ENCODE results near the gene ARIH2.
"Not testable (repeated sequence)": the region's sequence is repeated elsewhere in the genome, so short reads cannot be mapped to it uniquely, and the experiment has no call there.

ARIH2 gene

DNA sequence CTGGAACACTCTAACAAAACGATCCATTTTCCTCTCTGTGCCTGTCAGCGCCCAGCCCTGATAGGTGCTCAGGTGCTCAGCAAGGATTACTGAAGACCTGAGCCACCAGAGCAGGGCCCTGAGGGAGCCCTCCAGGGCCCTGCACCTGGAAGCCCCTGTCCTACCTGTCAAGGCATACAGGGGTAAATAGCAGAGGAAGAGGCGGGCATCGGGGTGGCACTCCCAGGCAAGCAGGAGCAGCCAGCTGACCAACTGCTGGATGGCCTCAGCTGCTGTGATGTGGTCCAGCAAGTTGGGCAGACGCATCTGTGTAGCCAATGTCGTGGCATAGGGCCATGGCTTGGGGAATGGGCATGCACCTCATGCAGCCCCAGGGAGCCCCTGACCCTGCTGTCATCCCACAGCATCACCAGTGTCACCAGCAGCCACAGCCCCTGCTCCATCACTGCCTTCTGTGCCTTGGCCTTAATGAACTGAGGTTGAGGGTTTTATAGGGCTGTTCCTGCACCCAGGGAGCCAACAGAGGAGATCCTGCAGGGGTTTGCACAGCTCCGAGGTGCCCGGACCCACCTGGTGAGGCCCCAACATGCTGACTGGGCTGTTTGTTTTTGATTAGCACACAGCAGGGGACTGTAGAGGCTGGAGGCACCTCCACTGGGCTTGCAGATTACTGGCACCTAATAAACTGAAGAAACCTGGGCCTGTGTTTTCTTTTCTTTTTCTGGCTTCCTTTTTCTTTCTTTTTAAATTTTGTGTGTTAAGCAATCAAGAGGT lies 80.6 kb downstream of the ARIH2 start:
- in situ Hi-C loops (cut with MboI; ENCODE audit: low sequenced_read_pairs), result no loop called here

DNA sequence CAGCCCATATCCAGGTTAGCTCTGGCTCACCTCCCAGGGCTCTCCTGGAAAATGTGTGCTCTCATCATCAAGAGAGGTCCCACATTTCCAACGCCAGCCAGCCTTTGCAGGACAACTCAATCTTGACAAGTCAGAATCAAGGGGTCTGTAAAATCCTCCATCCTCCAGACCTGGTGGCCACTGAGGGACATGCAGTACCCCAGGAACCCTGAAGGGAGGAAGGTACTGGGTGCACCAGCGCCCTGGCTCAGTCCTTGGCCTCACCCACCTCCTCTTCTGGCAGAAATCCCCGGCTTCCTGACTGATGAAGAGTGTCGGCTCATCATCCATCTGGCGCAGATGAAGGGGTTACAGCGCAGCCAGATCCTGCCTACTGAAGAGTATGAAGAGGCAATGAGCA lies 82.5 kb downstream of the ARIH2 start:
- in situ Hi-C loops (cut with MboI; ENCODE audit: low sequenced_read_pairs), result no loop called here

DNA sequence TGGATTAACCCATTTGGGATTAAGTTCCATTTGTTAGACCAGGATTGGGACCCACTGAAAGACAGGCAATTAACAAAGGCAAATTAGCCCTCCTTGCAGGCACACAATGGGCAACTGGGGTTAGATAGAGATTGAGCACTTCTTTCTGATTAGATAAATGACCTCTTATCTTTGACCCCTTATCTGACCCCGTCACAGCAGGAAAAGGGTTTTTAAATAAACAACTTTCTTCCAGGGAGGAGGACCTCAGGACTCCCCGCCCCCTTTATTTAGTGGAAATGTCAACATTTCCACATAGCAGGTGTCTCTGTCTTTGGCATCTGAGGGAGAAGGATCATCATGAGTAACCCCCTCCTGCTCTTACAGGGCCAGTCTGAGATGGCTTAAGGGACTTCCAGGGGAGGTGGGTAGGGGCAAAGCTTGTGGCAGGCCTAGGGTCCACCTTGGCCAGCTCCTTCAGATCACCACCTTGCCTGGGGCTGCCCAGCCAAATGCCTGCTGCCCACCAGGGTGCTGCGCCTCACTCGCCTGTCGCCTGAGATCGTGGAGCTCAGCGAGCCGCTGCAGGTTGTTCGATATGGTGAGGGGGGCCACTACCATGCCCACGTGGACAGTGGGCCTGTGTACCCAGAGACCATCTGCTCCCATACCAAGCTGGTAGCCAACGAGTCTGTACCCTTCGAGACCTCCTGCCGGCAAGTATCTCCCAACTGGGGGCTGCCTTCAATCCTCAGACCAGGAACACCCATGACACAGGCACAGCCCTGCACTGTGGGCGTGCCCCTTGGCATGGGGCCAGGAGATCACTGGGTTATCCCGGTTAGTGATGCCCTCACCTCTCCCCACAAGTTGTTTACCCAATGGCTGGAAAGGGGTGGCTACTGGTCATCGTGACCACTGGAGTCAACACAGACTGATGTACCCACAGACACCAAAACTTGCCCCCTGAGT lies 86.0 kb downstream of the ARIH2 start:
- in situ Hi-C loops (cut with MboI; ENCODE audit: low sequenced_read_pairs), result no loop called here

DNA sequence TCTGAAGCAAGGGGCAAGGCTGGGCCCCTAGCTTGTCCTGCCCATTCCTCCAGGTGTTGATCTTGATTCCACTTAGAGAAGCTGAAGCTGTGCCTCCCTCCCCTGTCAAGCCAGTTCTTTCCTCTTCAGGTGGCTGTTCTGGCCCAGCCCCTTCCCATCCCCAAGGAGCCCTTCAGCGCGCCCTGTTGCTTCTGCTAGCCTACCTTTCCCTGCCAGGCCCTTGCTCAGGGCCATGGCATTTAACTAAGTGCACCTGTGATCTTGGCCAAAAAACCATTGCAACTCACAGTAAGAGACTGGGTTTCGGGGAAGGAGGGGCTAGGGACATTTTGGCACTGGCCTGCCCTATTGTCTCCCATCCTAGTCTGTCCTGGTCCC lies 86.7 kb downstream of the ARIH2 start:
- in situ Hi-C loops (cut with MboI; ENCODE audit: low sequenced_read_pairs), result no loop called here

DNA sequence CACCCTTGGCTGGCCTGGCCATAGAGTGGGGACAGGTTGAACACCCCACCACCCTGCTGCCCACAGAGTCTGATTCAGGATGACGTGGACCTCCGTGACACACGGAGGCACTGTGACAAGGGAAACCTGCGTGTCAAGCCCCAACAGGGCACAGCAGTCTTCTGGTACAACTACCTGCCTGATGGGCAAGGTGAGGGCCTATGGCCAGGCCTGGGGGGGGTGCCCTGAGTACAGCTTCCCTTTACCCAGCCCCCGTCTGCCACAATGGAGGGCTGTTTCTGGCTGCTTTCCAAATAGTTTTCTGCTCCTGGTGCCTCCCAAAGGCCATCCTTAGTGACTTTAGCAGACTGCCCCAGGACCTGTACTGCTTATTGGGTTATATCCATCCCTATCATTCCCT lies 87.4 kb downstream of the ARIH2 start:
- in situ Hi-C loops (cut with MboI; ENCODE audit: low sequenced_read_pairs), result no loop called here

DNA sequence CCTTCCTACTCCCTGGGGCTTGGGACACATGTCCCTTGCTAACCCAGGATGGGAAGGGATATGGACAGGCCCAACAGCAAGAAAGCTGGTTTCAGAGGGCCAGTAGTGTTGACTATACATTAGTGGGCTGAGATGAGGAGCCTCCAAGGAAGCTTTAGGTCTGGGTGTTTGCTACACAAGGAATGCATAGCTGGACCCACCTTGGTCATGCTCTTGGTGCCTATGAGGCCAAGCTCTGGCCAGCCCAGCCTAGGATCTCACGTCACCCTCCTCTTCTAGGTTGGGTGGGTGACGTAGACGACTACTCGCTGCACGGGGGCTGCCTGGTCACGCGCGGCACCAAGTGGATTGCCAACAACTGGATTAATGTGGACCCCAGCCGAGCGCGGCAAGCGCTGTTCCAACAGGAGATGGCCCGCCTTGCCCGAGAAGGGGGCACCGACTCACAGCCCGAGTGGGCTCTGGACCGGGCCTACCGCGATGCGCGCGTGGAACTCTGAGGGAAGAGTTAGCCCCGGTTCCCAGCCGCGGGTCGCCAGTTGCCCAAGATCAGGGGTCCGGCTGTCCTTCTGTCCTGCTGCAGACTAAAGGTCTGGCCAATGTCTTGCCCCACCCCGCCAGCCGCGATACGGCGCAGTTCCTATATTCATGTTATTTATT lies 87.9 kb downstream of the ARIH2 start:
- in situ Hi-C loops (cut with MboI; ENCODE audit: low sequenced_read_pairs), result no loop called here

DNA sequence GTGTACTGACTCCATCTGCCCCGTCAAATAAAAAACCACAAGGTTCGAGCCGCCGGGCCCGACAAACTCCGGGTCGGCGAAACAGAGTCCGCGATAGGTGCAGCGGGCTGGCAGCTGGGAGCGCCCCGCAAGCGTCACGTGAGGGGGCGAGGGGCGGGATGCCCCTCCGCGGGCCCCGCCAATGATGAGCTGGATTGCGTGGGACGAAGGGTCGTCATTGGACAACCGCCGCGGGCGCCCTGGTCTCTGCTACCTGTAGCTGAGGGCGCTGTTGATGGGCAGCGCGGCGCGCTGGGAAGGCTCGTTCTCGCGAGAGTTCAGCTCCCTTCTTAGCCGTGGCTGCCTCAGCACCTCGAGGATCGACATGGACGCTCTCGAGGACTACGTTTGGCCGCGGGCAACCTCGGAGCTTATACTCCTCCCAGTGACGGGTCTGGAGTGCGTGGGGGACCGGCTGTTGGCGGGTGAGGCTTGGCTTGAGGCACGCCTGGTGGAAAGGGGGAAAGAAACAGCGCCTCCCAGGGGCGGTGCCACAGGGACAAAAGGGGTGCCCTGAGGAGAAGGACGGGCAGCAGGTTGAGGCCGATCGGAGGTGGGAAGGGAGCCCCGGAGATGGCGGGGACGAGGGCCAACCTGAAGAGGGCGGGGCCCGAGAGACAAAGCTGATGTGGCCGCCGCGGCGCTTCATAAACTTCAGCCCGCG lies 88.6 kb downstream of the ARIH2 start, which contains the start of gene WDR6:
Gene WDR6 (plus strand): TSS at position 324 of the 703 bp plus-strand sequence. CDS start 41 bp downstream, at position 365.
- in situ Hi-C loops (cut with MboI; ENCODE audit: low sequenced_read_pairs), result no loop called here

DNA sequence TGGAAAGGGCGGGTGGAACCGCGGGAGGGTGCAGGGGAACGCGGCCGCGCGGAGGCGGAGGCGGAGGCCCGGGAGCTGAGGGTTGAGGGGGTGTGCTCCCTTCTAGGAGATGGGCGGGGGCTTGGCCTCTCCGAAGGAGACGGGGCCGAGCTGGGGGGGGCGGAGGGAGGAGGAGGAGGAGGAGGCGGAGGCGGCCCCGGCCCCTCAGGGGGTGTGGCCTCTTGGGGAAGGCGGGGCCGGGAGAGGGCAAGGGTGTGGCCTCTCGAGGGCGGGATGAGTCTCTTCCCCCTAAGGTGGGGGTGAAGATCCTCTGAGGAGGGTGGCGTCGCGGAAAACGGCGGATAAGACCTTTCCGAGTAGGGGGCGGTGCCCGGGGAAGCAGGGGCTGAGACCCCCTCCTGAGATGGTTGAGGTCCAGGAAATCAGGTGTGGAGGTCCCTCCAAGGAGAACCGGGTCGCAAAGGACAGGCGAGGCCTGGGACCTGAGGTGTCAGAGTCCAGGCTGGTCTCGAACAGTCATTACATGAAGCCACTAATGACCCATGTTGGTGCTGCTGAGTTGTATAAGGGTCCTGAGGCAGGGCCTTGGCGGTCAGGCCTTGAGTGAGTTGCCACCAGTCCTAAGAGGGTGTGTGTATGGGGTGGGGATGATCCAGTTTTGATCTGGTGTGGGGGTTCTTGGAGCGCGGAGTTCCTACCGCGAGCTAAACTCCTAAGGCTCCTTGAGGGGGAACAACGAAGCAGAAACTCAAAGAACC lies 89.3 kb downstream of the ARIH2 start:
- in situ Hi-C loops (cut with MboI; ENCODE audit: low sequenced_read_pairs), result no loop called here

DNA sequence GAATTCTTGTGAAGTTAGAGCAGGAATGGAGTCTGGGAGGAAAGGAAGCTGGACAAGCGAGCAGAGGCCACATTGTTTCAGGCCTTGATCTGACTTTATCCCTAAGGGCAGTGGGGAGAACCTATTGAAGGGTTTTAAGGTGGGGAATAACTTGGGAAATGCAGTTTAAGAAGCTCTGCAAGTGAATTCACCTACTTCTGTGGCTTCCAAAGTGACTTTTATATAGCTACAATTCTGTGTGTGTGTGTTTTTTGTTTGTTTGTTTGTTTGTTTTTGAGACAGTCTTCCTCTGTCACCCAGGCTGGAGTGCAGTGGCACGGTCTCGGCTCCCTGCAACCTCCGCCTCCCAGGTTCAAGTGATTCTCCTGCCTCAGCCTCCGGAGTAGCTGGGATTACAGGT lies 90.0 kb downstream of the ARIH2 start:
- in situ Hi-C loops (cut with MboI; ENCODE audit: low sequenced_read_pairs), result not testable (repeated sequence)

DNA sequence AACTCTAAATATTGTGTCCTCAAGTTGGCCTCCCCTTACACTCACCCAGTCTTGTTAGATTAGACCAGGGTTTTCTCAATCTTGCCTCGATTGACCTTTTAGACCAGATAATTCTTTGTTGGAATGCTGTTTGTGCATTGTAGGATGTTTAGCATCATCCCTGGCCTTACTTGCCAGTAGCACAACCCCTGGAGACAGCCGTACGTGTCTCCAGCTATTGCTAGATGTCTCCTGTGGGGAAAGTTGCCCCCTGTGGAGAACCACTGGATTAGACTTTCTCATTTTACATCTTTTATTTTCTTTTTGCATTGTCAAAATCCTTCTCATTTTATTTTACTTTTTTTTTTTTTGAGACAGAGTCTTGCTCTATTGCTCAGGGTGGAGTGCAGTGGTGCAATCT lies 90.8 kb downstream of the ARIH2 start:
- in situ Hi-C loops (cut with MboI; ENCODE audit: low sequenced_read_pairs), result no loop called here

DNA sequence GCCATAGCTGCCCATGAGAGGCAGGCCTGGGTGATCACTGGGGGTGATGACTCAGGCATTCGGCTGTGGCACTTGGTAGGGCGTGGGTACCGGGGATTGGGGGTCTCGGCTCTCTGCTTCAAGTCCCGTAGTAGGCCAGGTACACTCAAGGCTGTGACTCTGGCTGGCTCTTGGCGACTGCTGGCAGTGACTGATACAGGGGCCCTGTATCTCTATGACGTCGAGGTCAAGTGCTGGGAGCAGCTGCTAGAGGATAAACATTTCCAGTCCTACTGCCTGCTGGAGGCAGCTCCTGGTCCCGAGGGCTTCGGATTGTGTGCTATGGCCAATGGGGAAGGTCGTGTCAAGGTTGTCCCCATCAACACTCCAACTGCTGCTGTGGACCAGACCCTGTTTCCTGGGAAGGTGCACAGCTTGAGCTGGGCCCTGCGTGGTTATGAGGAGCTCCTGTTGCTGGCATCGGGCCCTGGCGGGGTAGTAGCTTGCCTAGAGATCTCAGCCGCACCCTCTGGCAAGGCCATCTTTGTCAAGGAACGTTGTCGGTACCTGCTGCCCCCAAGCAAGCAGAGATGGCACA lies 93.9 kb downstream of the ARIH2 start:
- in situ Hi-C loops (cut with MboI; ENCODE audit: low sequenced_read_pairs), result no loop called here

DNA sequence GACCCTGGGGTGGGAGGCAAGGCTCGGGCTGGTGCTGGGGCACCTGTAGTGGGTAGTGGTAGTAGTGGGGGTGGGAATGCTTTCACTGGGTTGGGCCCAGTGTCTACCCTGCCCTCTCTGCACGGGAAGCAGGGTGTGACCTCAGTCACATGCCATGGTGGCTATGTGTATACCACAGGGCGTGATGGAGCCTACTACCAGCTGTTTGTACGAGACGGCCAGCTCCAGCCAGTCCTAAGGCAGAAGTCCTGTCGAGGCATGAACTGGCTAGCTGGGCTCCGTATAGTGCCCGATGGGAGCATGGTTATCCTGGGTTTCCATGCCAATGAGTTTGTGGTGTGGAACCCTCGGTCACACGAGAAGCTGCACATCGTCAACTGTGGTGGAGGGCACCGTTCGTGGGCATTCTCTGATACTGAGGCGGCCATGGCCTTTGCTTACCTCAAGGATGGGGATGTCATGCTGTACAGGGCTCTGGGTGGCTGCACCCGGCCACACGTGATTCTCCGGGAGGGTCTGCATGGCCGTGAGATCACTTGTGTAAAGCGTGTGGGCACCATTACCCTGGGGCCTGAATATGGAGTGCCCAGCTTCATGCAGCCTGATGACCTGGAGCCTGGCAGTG lies 94.6 kb downstream of the ARIH2 start:
- in situ Hi-C loops (cut with MboI; ENCODE audit: low sequenced_read_pairs), result no loop called here

DNA sequence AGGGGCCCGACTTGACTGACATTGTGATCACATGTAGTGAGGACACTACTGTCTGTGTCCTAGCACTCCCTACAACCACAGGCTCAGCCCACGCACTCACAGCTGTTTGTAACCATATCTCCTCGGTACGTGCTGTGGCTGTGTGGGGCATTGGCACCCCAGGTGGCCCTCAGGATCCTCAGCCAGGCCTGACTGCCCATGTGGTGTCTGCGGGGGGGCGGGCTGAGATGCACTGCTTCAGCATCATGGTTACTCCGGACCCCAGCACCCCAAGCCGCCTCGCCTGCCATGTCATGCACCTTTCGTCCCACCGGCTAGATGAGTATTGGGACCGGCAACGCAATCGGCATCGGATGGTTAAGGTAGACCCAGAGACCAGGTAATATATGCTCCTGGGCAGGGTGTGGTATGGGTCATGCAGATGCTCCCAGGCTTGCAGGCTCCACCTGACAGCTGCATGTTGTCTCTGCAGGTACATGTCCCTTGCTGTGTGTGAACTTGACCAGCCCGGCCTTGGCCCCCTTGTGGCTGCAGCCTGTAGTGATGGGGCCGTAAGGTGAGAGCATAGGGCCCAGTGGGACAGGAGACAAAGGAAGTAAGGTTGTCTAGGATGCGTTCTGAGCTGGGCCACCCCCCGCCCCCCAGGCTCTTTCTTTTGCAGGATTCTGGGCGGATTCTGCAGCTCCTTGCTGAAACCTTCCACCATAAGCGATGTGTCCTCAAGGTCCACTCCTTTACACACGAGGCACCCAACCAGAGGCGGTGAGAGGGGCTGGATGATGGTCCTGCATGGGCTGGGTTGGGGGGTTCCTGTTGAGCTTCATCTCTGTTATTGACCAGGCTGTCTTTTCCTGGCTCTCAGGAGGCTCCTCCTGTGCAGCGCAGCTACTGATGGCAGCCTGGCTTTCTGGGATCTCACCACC lies 95.4 kb downstream of the ARIH2 start:
- in situ Hi-C loops (cut with MboI; ENCODE audit: low sequenced_read_pairs), result no loop called here

DNA sequence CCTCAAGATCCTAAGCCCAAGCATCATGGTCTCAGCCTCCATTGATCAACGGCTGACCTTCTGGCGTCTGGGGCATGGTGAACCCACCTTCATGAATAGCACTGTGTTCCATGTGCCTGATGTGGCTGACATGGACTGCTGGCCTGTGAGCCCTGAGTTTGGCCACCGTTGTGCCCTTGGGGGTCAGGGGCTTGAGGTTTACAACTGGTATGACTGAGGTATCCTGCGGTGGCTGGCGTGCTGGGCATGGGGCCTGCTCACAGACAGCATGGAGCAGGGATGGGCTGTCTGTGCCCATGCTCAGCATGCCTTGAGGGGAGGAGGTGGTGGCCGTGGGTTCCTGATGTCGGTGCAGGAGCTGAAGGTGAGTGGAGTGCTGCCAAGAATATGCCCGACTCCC lies 96.4 kb downstream of the ARIH2 start:
- in situ Hi-C loops (cut with MboI; ENCODE audit: low sequenced_read_pairs), result no loop called here

DNA sequence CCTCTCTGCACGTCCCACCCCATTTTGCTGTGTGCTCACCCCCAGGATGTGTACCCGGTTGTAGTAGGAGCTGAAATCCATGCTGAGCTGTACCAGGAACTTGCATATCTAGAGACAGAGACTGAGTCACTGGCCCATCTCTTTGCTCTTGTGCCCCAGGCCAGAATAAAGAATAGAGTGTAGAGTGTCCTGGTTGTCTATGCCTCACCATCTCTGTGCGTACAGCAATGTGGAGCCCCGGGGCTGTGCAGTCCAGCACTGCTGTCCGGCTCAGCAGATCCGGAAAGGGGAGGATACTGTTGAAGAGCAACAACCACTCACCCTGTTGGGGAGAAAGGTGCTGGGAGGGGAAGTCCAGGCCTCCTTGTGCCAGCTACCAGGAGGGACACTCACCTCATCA lies 97.1 kb downstream of the ARIH2 start:
- in situ Hi-C loops (cut with MboI; ENCODE audit: low sequenced_read_pairs), result no loop called here

DNA sequence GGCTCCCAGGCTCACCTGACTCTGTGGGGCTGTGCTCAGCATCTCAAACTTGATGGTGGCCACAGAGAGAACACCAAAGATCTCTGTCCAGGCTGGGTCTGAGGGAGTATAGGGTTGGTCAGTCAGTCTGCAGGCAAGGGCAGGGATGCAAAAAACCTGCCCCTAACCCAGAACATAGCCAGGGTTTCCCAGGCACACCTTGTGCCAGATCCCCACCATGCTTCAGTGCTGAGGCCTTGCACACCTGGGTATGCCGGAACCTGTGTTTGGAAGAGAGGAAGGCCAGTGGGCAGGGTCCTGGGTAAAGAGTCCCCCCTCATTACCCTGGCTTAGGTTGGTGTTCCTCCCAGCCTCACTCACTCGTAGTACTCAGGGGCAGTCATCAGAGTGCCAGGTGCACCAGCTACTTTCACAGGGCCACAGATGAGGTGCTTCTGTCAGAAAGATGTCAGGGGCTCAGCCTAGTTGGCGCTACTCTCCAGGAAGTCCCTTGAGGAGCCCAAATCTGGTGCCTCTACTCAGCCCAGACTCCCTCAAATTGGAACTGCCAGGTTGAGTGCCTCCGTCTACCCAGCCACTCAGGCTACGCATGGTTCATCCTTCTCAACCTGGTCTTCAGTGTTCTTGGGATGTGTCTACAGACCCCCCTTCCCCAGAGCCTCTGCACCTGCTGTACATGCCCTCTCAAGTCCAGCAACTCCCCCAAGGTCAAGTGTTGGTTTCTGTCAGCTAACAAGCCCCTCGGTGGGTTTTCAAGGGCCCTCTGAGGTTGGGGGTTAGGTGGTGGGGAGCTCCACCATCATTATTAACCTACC lies 98.0 kb downstream of the ARIH2 start:
- in situ Hi-C loops (cut with MboI; ENCODE audit: low sequenced_read_pairs), result no loop called here

DNA sequence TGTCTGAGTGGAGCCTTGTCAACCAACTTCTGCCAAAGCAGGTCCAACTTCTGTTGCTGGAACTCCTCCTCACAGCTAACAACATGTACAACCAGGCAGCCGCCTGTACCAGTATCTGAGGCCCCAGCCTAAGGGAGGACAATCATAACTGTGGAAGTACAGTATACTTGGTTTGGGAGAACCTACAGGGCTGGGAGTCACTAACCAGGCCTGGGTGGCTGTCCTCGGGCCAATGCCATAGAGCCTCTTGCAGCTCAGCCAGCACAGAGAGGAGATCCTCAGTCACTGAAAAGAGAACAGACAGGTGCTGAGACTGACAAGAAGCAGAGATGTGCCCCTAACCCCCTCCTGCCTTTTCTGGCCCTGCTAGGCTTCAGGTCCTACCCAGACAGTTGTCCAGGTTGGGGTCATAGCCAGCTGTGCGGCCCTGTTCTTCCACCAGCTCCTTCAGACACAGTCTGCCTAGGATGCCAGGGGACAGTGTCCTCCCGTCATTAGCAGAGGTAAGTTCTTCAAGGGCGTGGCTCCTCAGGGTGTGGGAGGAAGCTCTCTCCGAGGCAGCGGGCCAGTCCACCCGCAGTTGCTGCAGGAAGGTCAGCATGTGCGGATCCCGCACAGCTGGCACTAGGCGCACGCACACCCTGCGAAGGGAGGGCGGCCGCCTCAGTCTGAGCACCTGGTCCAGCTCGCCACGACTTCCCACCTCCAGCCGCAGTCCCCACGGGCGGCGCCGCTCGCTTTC lies 98.8 kb downstream of the ARIH2 start:
- in situ Hi-C loops (cut with MboI; ENCODE audit: low sequenced_read_pairs), result no loop called here
